OCI-LY1 (cell line): Measurements from ENCODE around the gene STX11.

Experiments used
- EZH2 ChIP-seq: fragments of 200-600 bp; sonication (generic), shearing (Covaris generic); IDR thresholded peaks from 2 replicates; pipeline ENCODE4 v1.8.0; 2017; ENCODE audit warnings: borderline replicate concordance, mixed run types, mild to moderate bottlenecking, antibody characterized with exemption, low read length, moderate library complexity, mixed read lengths
- TF ChIP-seq, protein P1 (sequence below): fragments of 200-600 bp; sonication (generic), shearing (Covaris generic); IDR thresholded peaks from 2 replicates; pipeline ENCODE4 v1.5.1; 2017; ENCODE audit warnings: mild to moderate bottlenecking, antibody characterized with exemption, low read length, moderate library complexity, mixed read lengths

DNA sequence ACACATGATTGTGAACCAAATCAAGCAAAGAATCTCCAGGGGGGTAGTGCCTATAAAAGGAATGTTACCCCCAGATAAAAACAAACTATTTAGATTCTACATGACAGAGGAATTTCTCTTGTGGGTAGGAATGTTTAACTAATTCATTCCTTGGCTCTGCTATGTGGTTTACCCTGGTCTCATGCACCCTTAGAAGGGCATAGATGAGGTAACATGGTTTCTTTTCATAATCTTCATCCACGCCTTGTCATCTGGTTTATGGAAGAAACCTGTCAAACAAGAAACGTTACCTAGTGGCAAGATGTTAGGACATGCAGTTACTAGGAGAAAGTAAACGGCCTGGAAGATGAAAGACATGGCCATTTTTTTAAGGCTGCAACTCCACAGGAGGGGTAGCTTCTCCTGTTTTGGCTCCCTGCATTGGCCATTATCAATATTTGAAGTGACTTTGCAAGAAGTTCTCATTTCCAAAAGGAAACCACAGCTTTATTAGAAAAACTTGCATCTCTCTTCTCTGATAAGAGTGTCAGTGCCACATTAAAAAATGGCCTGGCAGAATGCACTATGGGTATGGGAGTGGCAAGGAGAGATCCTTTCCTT is 45.5 kb downstream of the STX11 start:
- TF ChIP-seq, protein P1, sequence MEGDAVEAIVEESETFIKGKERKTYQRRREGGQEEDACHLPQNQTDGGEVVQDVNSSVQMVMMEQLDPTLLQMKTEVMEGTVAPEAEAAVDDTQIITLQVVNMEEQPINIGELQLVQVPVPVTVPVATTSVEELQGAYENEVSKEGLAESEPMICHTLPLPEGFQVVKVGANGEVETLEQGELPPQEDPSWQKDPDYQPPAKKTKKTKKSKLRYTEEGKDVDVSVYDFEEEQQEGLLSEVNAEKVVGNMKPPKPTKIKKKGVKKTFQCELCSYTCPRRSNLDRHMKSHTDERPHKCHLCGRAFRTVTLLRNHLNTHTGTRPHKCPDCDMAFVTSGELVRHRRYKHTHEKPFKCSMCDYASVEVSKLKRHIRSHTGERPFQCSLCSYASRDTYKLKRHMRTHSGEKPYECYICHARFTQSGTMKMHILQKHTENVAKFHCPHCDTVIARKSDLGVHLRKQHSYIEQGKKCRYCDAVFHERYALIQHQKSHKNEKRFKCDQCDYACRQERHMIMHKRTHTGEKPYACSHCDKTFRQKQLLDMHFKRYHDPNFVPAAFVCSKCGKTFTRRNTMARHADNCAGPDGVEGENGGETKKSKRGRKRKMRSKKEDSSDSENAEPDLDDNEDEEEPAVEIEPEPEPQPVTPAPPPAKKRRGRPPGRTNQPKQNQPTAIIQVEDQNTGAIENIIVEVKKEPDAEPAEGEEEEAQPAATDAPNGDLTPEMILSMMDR, result no peak
- TF ChIP-seq EZH2, result no peak
